ENCODE measurements around the gene CTAGE9.
"Not testable (repeated sequence)": the region's sequence is repeated elsewhere in the genome, so short reads cannot be mapped to it uniquely, and the experiment has no call there.

The CTAGE9 gene, protein sequence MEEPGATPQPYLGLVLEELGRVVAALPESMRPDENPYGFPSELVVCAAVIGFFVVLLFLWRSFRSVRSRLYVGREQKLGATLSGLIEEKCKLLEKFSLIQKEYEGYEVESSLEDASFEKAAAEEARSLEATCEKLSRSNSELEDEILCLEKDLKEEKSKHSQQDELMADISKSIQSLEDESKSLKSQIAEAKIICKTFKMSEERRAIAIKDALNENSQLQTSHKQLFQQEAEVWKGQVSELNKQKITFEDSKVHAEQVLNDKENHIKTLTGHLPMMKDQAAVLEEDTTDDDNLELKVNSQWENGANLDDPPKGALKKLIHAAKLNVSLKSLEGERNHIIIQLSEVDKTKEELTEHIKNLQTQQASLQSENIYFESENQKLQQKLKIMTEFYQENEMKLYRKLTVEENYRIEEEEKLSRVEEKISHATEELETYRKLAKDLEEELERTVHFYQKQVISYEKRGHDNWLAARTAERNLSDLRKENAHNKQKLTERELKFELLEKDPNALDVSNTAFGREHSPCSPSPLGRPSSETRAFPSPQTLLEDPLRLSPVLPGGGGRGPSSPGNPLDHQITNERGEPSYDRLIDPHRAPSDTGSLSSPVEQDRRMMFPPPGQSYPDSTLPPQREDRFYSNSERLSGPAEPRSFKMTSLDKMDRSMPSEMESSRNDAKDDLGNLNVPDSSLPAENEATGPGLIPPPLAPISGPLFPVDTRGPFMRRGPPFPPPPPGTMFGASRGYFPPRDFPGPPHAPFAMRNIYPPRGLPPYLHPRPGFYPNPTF

GRCh38 chr6:131710917-131711316, at the start of gene CTAGE9:
TSS of gene CTAGE9 (minus strand) at chr6:131711017. CDS start at chr6:131711017, 0 bp downstream.
- H3K36me3 ChIP-seq (ENCODE audit: control insufficient read depth, low read depth, low read length); H3K27ac ChIP-seq (ENCODE audit: low read length); H3K9ac ChIP-seq (ENCODE audit: low read length); H3K27me3 ChIP-seq (ENCODE audit: control insufficient read depth, insufficient read depth, low read length); H3K4me1 ChIP-seq (ENCODE audit: control insufficient read depth, low read depth, low read length); H3K9me3 ChIP-seq (ENCODE audit: control insufficient read depth, low read depth, low read length); H3K4me3 ChIP-seq (ENCODE audit: low read length): not testable (repeated sequence)

GRCh38 chr6:131758920-131759319, 48.1 kb upstream of the CTAGE9 start:
- H3K4me3 ChIP-seq (ENCODE audit: low read length) = no peak overlapping the region
- no peaks in the 10 kb centered on the region for H3K4me1 ChIP-seq (ENCODE audit: control insufficient read depth, low read depth, low read length)
- H3K27me3 ChIP-seq (ENCODE audit: control insufficient read depth, insufficient read depth, low read length) = no peaks in the 10 kb centered on the region
- H3K36me3 ChIP-seq (ENCODE audit: control insufficient read depth, low read depth, low read length) = no peaks in the 10 kb centered on the region
- H3K9ac ChIP-seq (ENCODE audit: low read length) = no peak overlapping the region
- no peaks in the 10 kb centered on the region for H3K9me3 ChIP-seq (ENCODE audit: control insufficient read depth, low read depth, low read length)
- no peak overlapping the region for H3K27ac ChIP-seq (ENCODE audit: low read length)

DNA sequence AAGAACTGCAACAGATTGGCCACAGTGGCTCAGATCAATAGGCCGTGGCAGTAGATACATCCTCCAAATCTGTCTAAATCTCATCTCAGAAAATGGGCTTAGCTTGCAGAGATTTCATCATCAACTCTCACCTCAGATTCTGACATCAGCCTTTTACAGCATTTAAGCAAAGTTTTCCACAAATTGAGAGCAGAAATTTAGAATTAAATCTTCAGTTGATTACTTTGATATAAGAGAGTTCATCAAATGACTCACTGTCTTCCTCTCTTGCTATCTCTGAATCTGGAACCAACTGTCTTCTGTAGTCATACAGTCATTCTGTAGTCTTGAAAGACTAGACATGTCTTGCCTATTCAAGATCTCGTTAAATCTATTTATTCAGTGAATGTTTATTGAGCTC, 45.2 kb upstream of the CTAGE9 start:
- H3K36me3 ChIP-seq (ENCODE audit: control insufficient read depth, low read depth, low read length) = no peaks in the 10 kb centered on the region
- no peaks in the 10 kb centered on the region for H3K27me3 ChIP-seq (ENCODE audit: control insufficient read depth, insufficient read depth, low read length)
- no peak overlapping the region for H3K9ac ChIP-seq (ENCODE audit: low read length)
- no peaks in the 10 kb centered on the region for H3K9me3 ChIP-seq (ENCODE audit: control insufficient read depth, low read depth, low read length)
- H3K4me3 ChIP-seq (ENCODE audit: low read length) = no peak overlapping the region
- H3K4me1 ChIP-seq (ENCODE audit: control insufficient read depth, low read depth, low read length) = no peaks in the 10 kb centered on the region
- no peak overlapping the region for H3K27ac ChIP-seq (ENCODE audit: low read length)

- Histone ChIP-seq H3K9me3 (ENCODE audit: control insufficient read depth, low read depth, low read length) (no peaks in the 10 kb centered on the region), H3K4me1 (ENCODE audit: control insufficient read depth, low read depth, low read length) (no peaks in the 10 kb centered on the region), H3K4me3 (ENCODE audit: low read length) (no peak overlapping the region), H3K27ac (ENCODE audit: low read length) (no peak overlapping the region), H3K9ac (ENCODE audit: low read length) (no peak overlapping the region), H3K27me3 (ENCODE audit: control insufficient read depth, insufficient read depth, low read length) (no peaks in the 10 kb centered on the region), H3K36me3 (ENCODE audit: control insufficient read depth, low read depth, low read length) (no peaks in the 10 kb centered on the region)
These were observed 44.8 kb upstream of the CTAGE9 start for GRCh38 chr6:131755597-131755996.

- no peaks in the 10 kb centered on the region for H3K36me3 ChIP-seq (ENCODE audit: control insufficient read depth, low read depth, low read length)
- H3K4me3 ChIP-seq (ENCODE audit: low read length) = no peak overlapping the region
- H3K27ac ChIP-seq (ENCODE audit: low read length) = no peak overlapping the region
- H3K9ac ChIP-seq (ENCODE audit: low read length) = no peak overlapping the region
- no peaks in the 10 kb centered on the region for H3K27me3 ChIP-seq (ENCODE audit: control insufficient read depth, insufficient read depth, low read length)
- H3K9me3 ChIP-seq (ENCODE audit: control insufficient read depth, low read depth, low read length) = no peaks in the 10 kb centered on the region
- no peaks in the 10 kb centered on the region for H3K4me1 ChIP-seq (ENCODE audit: control insufficient read depth, low read depth, low read length)
These were observed 44.1 kb upstream of the CTAGE9 start for GRCh38 chr6:131754715-131755567.

GRCh38 chr6:131754088-131754487, 43.3 kb upstream of the CTAGE9 start:
- H3K4me3 ChIP-seq (ENCODE audit: low read length) = no peak overlapping the region
- H3K9ac ChIP-seq (ENCODE audit: low read length) = no peak overlapping the region
- H3K4me1 ChIP-seq (ENCODE audit: control insufficient read depth, low read depth, low read length) = no peaks in the 10 kb centered on the region
- no peaks in the 10 kb centered on the region for H3K9me3 ChIP-seq (ENCODE audit: control insufficient read depth, low read depth, low read length)
- no peak overlapping the region for H3K27ac ChIP-seq (ENCODE audit: low read length)
- no peaks in the 10 kb centered on the region for H3K27me3 ChIP-seq (ENCODE audit: control insufficient read depth, insufficient read depth, low read length)
- no peaks in the 10 kb centered on the region for H3K36me3 ChIP-seq (ENCODE audit: control insufficient read depth, low read depth, low read length)

GRCh38 chr6:131751012-131751715, 40.3 kb upstream of the CTAGE9 start:
- not testable (repeated sequence) for H3K4me1 ChIP-seq (ENCODE audit: control insufficient read depth, low read depth, low read length); H3K36me3 ChIP-seq (ENCODE audit: control insufficient read depth, low read depth, low read length); H3K27ac ChIP-seq (ENCODE audit: low read length); H3K4me3 ChIP-seq (ENCODE audit: low read length); H3K27me3 ChIP-seq (ENCODE audit: control insufficient read depth, insufficient read depth, low read length); H3K9me3 ChIP-seq (ENCODE audit: control insufficient read depth, low read depth, low read length); H3K9ac ChIP-seq (ENCODE audit: low read length)

DNA sequence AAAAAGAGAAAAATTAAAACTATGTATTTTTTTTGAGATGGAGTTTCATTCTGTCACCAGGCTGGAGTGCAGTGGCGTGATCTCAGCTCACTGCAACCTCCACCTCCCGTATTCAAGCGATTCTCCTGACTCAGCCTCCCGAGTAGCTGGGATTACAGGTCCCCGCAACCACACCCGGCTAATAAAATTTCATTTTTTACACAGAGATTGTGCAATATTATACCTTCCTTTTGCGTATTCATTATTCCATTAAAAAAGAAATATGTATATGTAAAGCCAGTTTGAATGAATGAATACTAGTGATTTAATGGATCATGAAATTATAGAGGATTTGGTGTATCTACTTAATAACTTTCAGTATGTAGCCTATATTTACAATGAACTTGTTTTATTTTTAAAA, 38.2 kb upstream of the CTAGE9 start:
- H3K9ac ChIP-seq (ENCODE audit: low read length) = no peak overlapping the region
- H3K36me3 ChIP-seq (ENCODE audit: control insufficient read depth, low read depth, low read length) = no peaks in the 10 kb centered on the region
- H3K4me3 ChIP-seq (ENCODE audit: low read length) = no peak overlapping the region
- H3K27ac ChIP-seq (ENCODE audit: low read length) = no peak overlapping the region
- H3K4me1 ChIP-seq (ENCODE audit: control insufficient read depth, low read depth, low read length) = peaks cover 10% of the 10 kb centered on the region
- no peaks in the 10 kb centered on the region for H3K9me3 ChIP-seq (ENCODE audit: control insufficient read depth, low read depth, low read length)
- H3K27me3 ChIP-seq (ENCODE audit: control insufficient read depth, insufficient read depth, low read length) = no peaks in the 10 kb centered on the region

GRCh38 chr6:131747821-131748353, 37.1 kb upstream of the CTAGE9 start:
- H3K27me3 ChIP-seq (ENCODE audit: control insufficient read depth, insufficient read depth, low read length) = no peaks in the 10 kb centered on the region
- H3K9ac ChIP-seq (ENCODE audit: low read length) = no peak overlapping the region
- H3K36me3 ChIP-seq (ENCODE audit: control insufficient read depth, low read depth, low read length) = no peaks in the 10 kb centered on the region
- H3K4me1 ChIP-seq (ENCODE audit: control insufficient read depth, low read depth, low read length) = peaks cover 12% of the 10 kb centered on the region
- no peak overlapping the region for H3K27ac ChIP-seq (ENCODE audit: low read length)
- no peaks in the 10 kb centered on the region for H3K9me3 ChIP-seq (ENCODE audit: control insufficient read depth, low read depth, low read length)
- no peak overlapping the region for H3K4me3 ChIP-seq (ENCODE audit: low read length)

DNA sequence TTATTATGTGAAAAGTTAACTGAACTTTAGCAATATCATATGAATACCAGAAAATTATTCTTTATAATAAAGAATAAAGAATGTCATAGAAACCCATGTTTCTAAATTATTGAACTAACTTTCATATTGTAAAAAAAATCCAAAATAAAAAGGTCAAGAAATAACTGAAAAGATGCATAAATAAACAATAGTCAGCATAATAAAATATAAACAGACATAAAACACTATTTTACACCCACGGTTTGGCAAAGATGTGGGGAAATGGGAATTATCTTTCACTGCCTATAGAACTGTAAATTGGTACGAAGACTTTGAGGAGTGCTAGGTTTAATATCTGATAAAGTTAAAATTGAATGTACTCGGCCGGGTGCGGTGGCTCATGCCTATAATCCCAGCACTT, 34.7 kb upstream of the CTAGE9 start:
- Histone ChIP-seq H3K4me3 (ENCODE audit: low read length) (no peak overlapping the region), H3K27ac (ENCODE audit: low read length) (no peak overlapping the region), H3K9ac (ENCODE audit: low read length) (no peak overlapping the region), H3K4me1 (ENCODE audit: control insufficient read depth, low read depth, low read length) (peaks cover 12% of the 10 kb centered on the region), H3K9me3 (ENCODE audit: control insufficient read depth, low read depth, low read length) (no peaks in the 10 kb centered on the region), H3K36me3 (ENCODE audit: control insufficient read depth, low read depth, low read length) (no peaks in the 10 kb centered on the region), H3K27me3 (ENCODE audit: control insufficient read depth, insufficient read depth, low read length) (no peaks in the 10 kb centered on the region)

Data from iPS-18a (cell line).